ENCODE measurements around the gene CDH7.

GRCh38 chr18:65762556-65762955 is 11.7 kb downstream of the CDH7 start:
- TF ChIP-seq POLR2A (IDR thresholded peaks at IDR 0.05) (no peak), CTCF (IDR thresholded peaks at IDR 0.05) (no peak), POLR2AphosphoS5 (IDR thresholded peaks at IDR 0.05) (no peak)
